Inferior parietal cortex (tissue), 1 donor: ENCODE data around the gene CFAP68.
"Not testable (repeated sequence)": the region's sequence is repeated elsewhere in the genome, so short reads cannot be mapped to it uniquely, and the experiment has no call there.

ENCODE experiments used
- DNase-seq: peaks from one replicate; pipeline ENCODE4 v3.0.0-alpha.2; 2016; ENCODE audit errors: extremely low spot score

CFAP68 gene

DNA sequence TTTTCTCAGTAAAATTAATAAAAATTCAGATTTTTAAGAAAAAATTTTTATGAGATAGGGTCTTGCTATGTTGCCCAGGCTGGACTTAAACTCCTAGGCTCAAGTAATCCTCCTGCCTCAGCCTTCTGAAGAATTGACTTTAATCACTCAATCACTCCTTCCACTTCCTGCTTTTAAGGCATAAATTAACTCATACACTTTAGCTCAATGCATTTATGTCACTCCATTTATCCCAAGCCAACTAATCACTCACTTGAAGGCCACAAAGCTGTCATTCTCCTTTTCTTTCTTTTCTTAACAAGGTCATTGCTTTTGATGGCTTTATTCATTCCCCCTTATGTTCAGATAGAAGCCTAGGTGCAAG, 8.8 kb upstream of the CFAP68 start:
- no peak for DNase-seq

DNA sequence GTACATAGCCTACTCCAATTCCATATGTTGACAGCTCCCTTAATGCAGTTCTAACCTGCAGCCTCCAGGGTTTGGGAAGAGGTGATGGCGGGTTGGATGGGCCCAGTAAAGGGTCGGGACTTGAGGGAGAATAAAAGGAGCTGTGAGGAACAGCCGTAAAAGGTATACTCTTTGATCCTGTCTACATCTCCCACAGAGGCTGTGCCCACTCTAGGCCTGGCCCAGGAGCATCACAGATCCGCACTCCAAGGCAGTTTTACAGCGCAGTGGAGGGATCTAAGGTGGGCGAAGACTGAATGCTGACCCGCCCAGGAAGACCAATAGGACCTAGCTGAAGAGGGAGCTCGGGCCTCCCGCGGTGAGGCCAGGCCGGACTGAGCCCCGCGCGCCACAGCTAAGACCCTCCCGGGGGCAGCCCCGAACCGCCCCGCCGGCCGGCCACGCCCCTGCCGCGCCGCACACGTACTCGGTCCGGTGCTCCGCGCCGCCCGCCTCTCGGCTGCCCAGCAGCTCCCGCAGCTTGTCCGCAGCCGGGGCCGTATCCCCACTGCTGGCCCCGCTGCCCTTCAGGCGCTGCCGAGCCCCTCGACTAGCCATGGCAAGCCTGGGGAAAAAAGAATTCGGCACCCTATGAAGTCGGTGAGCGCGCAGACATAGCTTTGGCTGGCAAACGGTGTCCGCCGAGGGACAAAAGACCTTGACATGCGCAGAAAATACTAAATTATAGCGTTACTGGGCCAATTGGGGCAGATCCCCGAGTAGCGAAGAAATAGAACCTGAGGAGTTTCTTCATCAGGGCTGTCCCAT, 8.3 kb upstream of the CFAP68 start, which contains the start of gene ALG9:
Gene ALG9 (minus strand): TSS at position 696 of the 807 bp plus-strand sequence. CDS start 99 bp downstream, at position 597.
- DNase-seq: peak; percentile 87

DNA sequence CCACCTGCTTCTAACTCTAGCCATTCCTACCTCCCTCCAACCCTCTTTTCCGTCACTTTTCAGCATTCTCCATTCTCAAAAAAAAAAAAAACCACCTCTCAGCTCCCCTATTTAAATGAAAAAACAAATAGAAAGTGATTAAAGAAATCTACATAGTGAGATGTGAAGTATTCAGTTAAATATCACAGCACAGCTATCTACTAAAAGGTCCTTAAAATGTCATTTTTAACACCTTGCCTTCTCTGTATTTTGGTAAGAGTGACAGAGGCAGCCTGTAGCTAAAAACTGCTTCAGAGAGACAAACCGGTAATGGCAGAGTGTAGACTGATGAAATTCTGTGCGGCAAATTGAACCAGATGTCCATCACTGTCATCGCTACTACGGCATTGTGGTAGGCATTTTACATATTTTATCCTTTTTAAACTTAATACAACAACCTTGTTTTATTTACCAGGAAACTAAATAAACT, 7.6 kb upstream of the CFAP68 start:
- DNase-seq: peak; percentile 48

DNA sequence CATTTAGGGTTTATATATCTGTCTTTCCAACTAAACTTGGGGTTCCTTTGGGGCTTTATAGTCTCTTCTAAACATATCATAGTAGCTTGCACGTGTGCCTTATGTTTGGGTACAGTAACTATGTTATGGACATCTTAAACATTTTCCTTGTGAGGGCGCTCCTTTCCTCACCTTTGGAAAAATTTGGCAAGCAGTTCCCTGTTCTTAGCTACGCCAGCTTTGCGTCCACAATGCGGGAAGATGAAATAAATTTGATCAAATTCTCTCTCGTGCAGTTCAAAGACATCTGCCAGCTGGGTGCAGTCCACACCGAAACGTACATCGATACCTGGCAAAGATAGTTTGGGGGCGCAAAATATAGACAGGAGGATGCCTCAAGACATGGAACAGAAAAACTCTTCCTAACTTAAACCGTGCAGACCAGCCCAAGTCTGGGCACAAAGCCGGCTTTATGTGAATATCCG, 924 bp upstream of the CFAP68 start:
- DNase-seq: no peak

DNA sequence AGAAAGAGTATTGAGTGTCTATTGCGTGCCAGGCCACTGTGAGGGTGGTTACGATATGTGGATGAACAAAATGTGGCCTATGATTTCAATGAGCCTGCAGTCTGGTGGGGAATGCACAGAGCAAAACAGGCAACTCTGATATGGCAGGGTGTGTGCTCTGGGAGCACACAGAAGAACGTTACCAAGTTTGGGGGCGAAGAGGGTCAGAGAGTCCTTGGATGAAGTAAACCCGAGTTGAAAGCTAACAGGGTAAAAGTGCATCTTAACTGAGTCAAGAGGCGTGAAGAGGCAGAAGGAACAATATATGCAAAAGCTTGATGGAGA, 258 bp downstream of the CFAP68 start:
- DNase-seq: peak; percentile 17

DNA sequence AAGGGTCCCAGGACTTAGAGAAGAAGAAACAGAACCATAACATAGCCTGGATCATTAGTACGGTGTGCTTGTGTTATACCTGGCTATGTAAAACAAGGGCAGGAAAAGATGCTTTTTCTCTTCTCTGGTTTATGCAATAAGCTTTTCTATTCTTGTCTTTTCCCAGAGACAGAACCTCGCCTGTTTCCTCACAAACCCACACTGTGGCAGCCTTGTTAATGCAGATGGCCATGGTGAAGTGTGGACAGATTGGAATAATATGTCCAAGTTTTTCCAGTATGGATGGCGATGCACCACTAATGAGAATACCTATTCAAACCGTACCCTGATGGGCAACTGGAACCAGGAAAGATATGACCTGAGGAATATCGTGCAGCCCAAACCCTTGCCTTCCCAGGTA, 2.9 kb downstream of the CFAP68 start:
- DNase-seq: peak; percentile 43

DNA sequence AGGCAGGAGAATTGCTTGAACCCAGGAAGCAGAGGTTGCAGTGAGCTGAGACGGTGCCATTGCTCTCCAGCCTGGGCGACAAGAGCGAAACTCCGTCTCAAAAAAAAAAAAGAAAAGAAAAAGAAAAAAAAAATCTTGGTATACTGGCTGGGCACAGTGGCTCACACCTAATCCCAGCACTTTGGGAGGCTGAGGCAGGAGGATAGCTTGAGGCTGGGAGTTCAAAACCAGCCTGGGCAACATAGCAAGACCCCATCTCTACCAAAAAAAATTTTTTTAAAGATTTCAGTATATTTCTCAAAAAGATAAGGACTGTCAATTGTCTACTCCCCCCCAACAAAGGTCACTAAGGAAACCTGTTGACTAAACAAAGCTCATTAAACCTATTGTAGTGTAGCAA, 5.7 kb downstream of the CFAP68 start:
- not testable (repeated sequence) for DNase-seq

DNA sequence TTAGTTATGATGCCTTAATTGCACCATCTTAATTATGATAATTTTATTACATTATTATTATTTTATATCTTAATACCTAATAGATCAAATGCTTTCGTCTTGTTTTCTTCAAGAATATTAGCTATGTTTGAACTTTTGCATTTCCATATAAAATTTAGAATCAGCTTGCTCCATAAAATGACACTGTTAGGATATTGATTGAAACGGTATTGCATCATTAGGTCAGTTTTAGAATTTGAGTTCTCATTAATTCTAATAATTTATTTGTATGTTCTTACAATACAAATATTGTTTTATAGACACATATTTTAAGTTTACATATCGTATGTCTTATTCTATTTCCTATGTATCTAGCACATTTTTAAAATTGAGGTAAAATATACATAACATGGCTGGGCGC, 6.7 kb downstream of the CFAP68 start:
- DNase-seq: no peak

DNA sequence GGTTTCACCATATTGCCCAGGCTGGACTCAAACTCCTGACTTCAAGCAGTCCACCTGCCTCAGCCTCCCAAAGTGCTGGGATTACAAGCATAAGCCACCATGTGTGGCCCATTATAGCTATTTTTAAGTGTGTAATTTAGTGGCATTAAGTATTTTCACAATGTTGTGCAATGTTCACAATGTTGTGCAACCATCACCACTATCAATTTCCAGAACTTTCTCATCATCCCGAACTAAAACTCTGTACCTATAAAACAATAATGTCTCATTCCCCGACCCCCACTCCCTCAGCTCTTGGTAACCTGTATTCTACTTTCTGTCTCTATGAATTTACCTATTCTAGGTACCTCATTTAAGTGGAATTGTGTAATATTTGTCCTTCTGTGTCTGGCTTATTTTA, 7.5 kb downstream of the CFAP68 start:
- DNase-seq: no peak

DNA sequence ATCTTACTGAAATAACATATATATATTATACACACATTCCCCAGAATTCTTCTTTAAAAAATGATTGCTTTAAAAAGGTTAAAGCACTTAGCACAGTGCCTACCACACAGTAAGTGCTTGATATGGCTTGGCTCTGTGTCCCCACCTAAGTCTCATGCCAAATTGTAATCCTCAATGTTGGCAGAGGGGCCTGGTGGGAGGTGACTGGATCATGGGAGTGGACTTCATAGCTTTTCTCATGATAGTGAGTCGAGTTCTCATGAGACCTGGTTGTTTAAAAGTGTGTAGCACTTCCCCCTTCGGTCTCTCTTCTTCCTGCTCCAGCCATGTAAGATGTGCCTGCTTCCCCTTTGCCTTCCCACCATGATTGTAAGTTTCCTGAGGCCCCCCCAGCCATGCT, 26.1 kb downstream of the CFAP68 start:
- DNase-seq: no peak

DNA sequence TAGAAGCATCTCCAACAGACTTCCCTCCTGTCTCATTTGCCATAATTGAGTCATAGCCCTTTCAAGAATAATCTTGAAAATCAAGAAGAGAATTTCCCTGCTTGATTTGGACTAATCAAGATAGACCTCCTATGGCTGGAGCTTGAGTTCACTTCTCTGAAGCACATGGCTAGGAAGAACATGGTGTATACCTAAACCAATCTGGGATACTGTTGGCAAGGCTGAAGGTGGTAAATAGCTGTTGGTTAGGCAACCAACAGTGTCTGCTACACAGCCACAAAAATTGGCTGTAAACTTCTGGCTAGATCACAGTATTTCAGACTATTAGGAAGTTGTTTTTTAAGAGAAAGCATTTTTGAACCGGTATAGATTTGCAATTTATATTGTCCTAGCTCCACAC, 27.3 kb downstream of the CFAP68 start:
- no peak for DNase-seq

DNA sequence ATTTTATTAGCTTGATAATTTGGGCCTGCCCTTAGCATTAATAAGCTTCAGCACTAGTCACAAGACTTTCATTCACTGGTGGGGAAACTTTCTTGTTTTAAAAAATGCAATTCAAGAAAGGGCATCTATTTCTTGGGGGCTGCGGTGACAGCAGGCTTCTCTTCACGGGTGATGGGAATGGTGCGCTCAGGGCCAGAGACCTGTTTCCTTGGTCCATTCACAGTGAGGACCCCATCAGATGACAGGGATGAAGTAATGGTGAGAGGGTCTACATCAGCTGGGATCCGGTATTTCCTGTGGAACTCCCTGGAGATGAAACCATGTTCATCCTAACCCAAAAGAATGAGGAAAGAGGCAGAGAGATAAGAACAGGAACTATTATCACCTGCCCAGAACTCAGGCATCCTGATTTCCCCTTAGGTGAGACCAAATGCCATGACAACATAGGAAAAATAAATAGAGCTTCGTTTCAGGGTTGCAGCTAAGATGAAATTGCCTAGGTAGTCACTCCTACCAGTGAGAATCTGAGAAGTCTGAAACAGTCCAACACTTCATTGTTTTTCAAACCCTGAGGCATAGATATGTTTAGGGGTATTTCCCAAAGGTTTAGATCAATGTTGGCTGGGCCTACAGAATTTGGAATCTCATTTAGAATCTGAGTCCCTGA, 29.4 kb downstream of the CFAP68 start:
- no peak for DNase-seq

DNA sequence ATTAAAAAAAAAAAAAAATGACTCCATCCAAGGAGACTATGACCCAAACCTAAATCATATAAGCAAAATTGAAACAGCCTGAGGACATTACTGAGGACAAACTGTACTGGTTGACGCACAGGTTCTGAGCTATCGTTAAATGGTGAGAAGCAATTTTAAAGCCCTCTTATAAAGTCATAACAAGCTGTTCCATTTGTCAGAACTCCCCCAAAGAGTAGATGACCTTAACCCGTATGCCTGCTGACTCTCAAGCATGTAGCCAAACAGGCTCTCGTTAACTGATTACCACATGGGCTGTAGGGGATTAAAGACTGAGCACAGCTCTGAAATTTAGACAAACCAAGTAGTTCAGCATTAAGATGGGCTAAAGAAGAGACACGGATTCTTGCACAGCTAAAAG, 30.0 kb downstream of the CFAP68 start:
- DNase-seq: no peak

DNA sequence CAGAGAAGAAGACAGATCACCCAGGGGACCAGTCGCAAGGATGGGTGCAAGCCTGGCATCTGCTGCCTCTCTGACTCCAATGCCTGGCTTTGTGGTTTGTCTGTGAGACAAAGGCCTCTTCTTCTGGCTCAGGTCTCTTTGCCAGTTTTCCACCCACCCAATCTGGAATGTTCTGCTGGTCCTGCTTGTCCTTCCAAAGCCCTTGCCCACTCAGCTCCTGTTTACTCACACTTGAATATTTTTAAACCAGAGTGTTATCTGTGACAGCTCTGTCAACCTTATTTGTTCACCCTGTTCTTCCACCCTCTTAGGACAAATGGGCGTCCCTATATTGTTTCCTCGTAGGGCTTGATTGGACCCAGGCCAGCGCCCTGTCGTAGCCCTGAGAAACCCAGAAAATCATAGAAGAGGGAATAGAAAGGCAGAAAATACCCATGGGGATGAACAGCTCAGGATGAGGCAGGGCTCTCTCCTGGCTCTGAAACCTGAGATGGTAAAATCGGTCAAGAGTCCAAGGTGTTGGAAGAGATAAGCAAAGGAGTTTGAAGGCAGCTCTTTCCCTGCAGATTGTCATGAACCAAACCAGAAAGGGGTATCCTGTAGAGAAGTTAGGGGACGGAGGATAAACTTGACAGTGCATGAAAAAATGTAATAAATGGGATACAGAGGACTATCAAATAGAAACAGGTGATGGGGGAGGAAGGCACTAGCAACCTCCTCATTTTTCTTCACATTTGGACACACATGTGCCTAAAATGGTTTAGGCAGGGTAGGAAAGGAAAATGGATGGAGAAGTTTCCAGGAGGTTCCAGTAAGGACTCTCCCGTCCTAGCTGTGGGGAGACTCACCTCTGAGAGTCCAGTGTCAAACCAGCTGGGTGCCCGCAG, 31.6 kb downstream of the CFAP68 start:
- DNase-seq: peak; percentile 92

DNA sequence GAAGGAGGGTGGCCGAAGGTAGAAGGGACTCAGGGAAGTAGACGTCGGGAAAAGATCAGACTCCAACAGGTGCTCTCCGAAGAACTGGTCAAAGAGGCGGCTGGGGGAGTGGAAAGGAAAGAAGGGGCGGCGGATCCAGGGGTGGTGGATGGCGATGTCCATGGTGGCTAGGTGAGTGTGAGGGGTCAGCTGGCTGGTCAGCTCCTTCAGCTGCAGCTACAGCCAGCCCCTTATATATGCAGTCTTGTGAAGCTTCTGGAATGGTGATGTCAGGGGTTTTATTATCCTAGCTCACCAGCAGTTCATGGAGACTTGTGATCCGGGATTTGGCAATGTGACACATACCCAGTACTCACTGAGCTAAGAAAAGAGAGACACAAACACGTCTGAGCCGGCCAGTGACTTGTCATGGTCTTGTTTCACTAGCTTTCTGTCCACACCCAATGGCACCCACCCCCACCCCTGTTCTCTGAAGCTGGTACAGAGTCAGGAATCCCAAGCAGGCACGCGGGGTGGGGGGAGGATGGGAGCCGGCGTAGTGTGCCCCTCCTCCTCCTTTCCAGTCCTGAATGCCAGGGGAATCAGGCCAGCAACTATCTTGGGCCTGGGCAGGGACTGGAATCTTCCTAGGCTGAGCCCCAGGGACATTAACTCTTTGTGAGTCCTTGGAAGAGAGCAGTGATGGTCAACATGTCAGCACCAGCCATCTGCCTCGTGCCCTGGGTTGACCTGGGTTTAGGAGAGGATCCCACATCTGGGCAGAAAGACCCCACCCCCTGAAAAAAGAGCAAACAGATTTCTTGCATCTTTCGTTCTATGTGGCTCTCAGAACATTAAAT, 32.4 kb downstream of the CFAP68 start, which contains the start of gene CRYAB:
Gene CRYAB (minus strand): TSS at position 208 of the 839 bp plus-strand sequence. CDS start 46 bp downstream, at position 162.
- DNase-seq: peak; percentile 93

DNA sequence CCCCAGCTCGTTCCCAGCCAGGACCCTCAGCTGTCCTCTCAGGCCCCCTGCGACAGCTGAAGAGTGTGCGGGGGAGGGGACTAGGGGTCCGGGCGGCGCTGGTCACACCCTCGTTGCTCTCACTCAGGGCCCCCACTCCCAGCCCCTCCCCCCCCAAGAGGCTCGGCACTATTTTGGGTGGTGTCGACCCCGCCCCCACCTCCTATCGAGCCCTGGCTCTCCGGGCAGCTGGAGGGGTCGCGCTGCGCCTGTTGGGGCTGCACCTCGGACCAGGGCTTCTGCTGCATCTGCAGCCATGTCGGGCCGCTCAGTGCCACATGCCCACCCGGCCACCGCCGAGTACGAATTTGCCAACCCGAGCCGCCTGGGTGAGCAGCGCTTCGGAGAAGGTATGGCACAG, 33.2 kb downstream of the CFAP68 start, which contains the start of gene HSPB2:
Gene HSPB2 (plus strand): TSS at position 200 of the 400 bp plus-strand sequence. CDS start 96 bp downstream, at position 296.
- DNase-seq: no peak

DNA sequence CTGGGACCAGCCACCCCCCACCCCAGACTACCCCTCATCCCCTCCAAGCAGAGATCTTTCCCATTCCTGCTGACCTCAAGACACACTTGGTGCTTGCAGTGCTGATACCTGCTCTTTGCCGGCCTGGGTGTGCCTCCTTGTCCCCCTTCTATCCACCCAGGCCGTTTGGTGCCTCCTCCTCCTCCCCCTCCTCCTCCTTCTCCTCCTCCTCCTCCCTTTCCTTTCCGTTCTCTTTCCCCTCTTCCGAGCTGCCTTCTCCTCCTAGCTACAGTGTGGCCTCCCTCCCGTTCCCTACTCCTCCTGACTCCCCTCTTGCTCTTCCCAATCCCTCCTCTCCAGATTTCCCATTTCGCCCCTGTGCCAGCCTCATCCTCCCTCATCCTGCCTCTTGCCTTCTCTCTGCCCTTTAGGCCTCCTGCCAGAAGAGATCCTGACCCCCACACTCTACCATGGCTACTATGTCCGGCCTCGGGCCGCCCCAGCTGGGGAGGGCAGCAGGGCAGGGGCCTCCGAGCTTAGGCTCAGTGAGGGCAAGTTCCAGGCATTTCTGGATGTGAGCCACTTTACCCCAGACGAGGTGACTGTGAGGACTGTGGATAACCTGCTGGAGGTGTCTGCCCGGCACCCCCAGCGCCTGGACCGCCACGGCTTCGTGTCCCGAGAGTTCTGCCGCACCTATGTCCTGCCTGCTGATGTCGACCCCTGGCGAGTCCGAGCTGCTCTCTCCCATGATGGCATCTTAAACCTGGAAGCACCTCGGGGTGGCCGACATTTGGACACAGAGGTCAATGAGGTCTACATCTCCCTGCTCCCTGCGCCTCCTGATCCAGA, 33.9 kb downstream of the CFAP68 start:
- no peak for DNase-seq

DNA sequence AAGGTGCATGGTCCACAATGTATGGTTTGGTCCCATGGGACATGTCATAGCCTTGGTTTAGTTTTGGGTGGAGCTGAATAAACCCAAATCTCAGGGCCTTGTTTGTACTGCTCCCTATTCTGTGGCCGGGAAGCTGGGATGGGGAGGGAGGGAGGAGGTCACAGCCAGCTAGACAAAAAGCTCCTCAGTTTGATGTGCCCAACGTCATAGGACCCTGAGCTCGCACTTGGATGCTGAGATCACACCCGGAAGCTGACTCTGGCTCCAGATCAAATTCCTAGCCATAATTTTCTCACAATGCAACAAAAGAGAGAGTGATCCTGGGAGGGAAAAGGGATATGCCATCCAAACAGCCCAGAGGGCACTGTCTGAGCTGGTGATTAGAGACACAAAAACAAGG, 34.7 kb downstream of the CFAP68 start:
- peak; percentile 77 for DNase-seq

DNA sequence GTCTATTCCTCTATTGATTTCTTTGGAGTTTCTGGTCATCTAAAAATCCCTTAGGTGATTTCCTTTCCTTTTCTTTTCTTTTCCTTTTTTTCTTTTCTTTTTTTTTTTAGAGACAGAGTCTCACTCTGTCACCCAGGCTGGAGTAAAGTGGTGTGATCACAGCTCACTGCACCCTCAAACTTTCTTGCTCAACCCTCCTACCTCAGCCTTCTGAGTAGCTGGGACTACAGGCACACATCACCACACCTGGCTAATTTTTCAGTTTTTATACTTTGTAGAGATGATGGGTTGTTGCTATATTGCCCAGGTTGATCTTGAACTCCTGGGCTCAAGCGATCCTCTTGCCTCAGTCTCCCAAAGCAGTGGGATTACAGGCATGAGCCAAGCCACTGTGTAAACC, 37.4 kb downstream of the CFAP68 start:
- DNase-seq: no peak

DNA sequence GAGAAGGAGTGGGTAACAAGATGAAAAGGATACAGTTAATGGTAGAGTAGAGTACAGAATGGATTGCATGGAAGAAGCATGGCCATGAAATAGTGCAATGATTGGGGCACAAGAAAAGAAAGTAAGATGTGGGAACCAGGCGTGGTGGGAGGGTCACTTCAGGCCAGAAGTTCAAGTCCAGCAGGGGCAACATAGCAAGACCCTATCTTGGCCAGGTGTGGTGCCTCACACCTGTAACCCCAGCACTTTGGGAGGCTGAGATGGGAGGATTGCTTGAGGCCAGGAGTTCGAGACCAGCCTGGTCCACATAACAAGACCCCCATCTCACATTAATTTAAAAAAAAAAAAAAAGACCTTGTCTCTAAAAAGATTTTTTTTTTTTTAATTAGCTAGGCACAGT, 38.0 kb downstream of the CFAP68 start:
- no peak for DNase-seq
